DOHH2 (cell line): ENCODE results near the gene TMEM131.

Source experiments
- H3F3A ChIP-seq: fragments of 200-600 bp; sonication (generic), shearing (Covaris generic); 2 replicates; pipeline ENCODE4 v1.6.0; 2016; ENCODE audit warnings: antibody characterized with exemption, mild to moderate bottlenecking; ENCODE audit not compliant: control insufficient read depth, insufficient read depth
- H3K27ac ChIP-seq: fragments of 200-600 bp; sonication (generic); 2 replicates; pipeline ENCODE4 v1.5.1; 2014; ENCODE audit warnings: low read depth, mild to moderate bottlenecking, low read length, moderate library complexity
- H3K27me3 ChIP-seq: fragments of 200-600 bp; sonication (generic); 2 replicates; pipeline ENCODE4 v1.6.1; 2014; ENCODE audit warnings: mild to moderate bottlenecking, low read length, mixed read lengths; ENCODE audit not compliant: control insufficient read depth
- H3K36me3 ChIP-seq: fragments of 200-600 bp; sonication (generic); 2 replicates; pipeline ENCODE4 v1.6.1; 2014; ENCODE audit warnings: mild to moderate bottlenecking, low read length, moderate library complexity, mixed read lengths; ENCODE audit not compliant: control insufficient read depth
- H3K4me1 ChIP-seq: fragments of 200-600 bp; sonication (generic); 2 replicates; pipeline ENCODE4 v1.6.1; 2014; ENCODE audit warnings: mild to moderate bottlenecking, low read length, mixed read lengths; ENCODE audit not compliant: control insufficient read depth
- H3K4me2 ChIP-seq: fragments of 200-600 bp; sonication (generic); 2 replicates; pipeline ENCODE4 v1.6.0; 2014; ENCODE audit warnings: mild to moderate bottlenecking, low read length, moderate library complexity
- H3K4me3 ChIP-seq: fragments of 200-600 bp; sonication (generic); 2 replicates; pipeline ENCODE4 v1.5.1; 2014; ENCODE audit warnings: mild to moderate bottlenecking, low read length, mixed read lengths
- H3K79me2 ChIP-seq: fragments of 200-600 bp; sonication (generic); 2 replicates; pipeline ENCODE4 v1.6.1; 2014; ENCODE audit warnings: mild to moderate bottlenecking, low read length, mixed read lengths; ENCODE audit not compliant: control insufficient read depth
- H3K9me2 ChIP-seq: fragments of 200-600 bp; sonication (generic); replicated peaks from 2 replicates; pipeline ENCODE4 v1.6.1; 2014; ENCODE audit warnings: mild to moderate bottlenecking, low read length, mixed read lengths; ENCODE audit not compliant: control insufficient read depth
- H3K9me3 ChIP-seq: fragments of 200-600 bp; sonication (generic); 2 replicates; pipeline ENCODE4 v1.6.1; 2014; ENCODE audit warnings: antibody characterized with exemption, low read length, mixed read lengths; ENCODE audit not compliant: control insufficient read depth, insufficient read depth
- H4K20me1 ChIP-seq: fragments of 200-600 bp; sonication (generic); 2 replicates; pipeline ENCODE4 v1.6.0; 2014; ENCODE audit warnings: low read depth, mild to moderate bottlenecking, antibody characterized with exemption, low read length, moderate library complexity; ENCODE audit not compliant: control insufficient read depth, insufficient read depth
- EZH2phosphoT487 ChIP-seq: fragments of 200-600 bp; sonication (generic); IDR thresholded peaks from 2 replicates; pipeline ENCODE4 v1.6.1; 2017; ENCODE audit warnings: borderline replicate concordance, mild to moderate bottlenecking, antibody characterized with exemption, low read length, moderate library complexity, mixed read lengths
- TF ChIP-seq, protein P1 (sequence below): fragments of 200-600 bp; sonication (generic); IDR thresholded peaks from one replicate; pipeline ENCODE4 v1.5.1; 2014; ENCODE audit warnings: antibody characterized with exemption, mild to moderate bottlenecking, low read depth, low read length; ENCODE audit not compliant: poor library complexity, severe bottlenecking

The TMEM131 gene

GRCh38 chr2:97736608-97737330, 259.0 kb downstream of the TMEM131 start:
- TF ChIP-seq, protein P1, sequence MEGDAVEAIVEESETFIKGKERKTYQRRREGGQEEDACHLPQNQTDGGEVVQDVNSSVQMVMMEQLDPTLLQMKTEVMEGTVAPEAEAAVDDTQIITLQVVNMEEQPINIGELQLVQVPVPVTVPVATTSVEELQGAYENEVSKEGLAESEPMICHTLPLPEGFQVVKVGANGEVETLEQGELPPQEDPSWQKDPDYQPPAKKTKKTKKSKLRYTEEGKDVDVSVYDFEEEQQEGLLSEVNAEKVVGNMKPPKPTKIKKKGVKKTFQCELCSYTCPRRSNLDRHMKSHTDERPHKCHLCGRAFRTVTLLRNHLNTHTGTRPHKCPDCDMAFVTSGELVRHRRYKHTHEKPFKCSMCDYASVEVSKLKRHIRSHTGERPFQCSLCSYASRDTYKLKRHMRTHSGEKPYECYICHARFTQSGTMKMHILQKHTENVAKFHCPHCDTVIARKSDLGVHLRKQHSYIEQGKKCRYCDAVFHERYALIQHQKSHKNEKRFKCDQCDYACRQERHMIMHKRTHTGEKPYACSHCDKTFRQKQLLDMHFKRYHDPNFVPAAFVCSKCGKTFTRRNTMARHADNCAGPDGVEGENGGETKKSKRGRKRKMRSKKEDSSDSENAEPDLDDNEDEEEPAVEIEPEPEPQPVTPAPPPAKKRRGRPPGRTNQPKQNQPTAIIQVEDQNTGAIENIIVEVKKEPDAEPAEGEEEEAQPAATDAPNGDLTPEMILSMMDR = no peak
- TF ChIP-seq EZH2phosphoT487 = no peak
- H3K9me2 ChIP-seq = no peaks in the 10 kb centered on the region
- H3K27me3 ChIP-seq = no peaks in the 10 kb centered on the region
- no peaks in the 10 kb centered on the region for H3K9me3 ChIP-seq
- H3K4me1 ChIP-seq = no peaks in the 10 kb centered on the region
- H4K20me1 ChIP-seq = no peaks in the 10 kb centered on the region
- no peaks in the 10 kb centered on the region for H3K36me3 ChIP-seq
- no peaks in the 10 kb centered on the region for H3K79me2 ChIP-seq
- H3F3A ChIP-seq = no peaks in the 10 kb centered on the region
- H3K4me3 ChIP-seq = no peak overlapping the region
- H3K27ac ChIP-seq = no peak overlapping the region
- no peak overlapping the region for H3K4me2 ChIP-seq

DNA sequence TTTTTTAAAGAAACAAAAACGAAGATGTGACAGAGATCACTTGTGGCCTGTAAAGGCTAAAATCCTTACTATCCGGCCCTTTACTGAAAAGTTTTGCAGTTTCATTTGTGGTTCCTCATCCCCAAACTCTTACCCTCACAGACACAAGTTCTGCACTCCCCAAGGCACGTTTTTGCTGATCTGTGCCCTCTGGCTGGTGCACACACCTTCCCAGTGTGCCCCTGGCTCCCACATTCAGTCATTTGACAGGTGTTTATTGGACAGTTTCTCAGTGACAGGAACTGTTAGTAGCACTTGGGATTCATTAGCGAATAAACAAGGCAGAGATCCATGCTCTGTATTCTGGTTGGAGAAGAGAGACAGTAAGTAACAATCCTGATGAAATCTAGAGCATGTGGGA, 259.6 kb downstream of the TMEM131 start:
- no peaks in the 10 kb centered on the region for H3K9me2 ChIP-seq
- no peaks in the 10 kb centered on the region for H3K27me3 ChIP-seq
- no peaks in the 10 kb centered on the region for H3K79me2 ChIP-seq
- H3F3A ChIP-seq = no peaks in the 10 kb centered on the region
- H3K4me1 ChIP-seq = no peaks in the 10 kb centered on the region
- no peaks in the 10 kb centered on the region for H3K36me3 ChIP-seq
- H3K4me2 ChIP-seq = no peak overlapping the region
- H4K20me1 ChIP-seq = no peaks in the 10 kb centered on the region
- H3K9me3 ChIP-seq = no peaks in the 10 kb centered on the region
- TF ChIP-seq EZH2phosphoT487 = no peak
- TF ChIP-seq, protein P1 = no peak
- no peak overlapping the region for H3K4me3 ChIP-seq
- no peak overlapping the region for H3K27ac ChIP-seq

DNA sequence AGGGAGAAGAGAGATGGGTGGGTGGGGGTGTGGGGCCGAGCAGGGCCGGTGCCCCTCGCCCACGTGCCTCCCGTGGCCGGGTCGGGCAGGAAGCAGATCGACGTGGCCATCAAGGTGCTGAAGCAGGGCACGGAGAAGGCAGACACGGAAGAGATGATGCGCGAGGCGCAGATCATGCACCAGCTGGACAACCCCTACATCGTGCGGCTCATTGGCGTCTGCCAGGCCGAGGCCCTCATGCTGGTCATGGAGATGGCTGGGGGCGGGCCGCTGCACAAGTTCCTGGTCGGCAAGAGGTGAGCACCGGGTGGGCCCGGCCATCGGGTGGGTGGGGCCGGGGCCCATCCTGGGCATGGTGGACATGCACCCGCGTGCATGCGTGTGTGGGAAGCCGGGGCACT, 260.6 kb downstream of the TMEM131 start:
- TF ChIP-seq, protein P1 = no peak
- TF ChIP-seq EZH2phosphoT487 = no peak
- no peaks in the 10 kb centered on the region for H3K9me3 ChIP-seq
- no peaks in the 10 kb centered on the region for H3K27me3 ChIP-seq
- no peaks in the 10 kb centered on the region for H4K20me1 ChIP-seq
- H3K4me3 ChIP-seq = no peak overlapping the region
- H3K4me2 ChIP-seq = no peak overlapping the region
- H3K4me1 ChIP-seq = no peaks in the 10 kb centered on the region
- no peaks in the 10 kb centered on the region for H3K36me3 ChIP-seq
- H3F3A ChIP-seq = no peaks in the 10 kb centered on the region
- H3K9me2 ChIP-seq = no peaks in the 10 kb centered on the region
- H3K79me2 ChIP-seq = no peaks in the 10 kb centered on the region
- no peak overlapping the region for H3K27ac ChIP-seq
